ENCODE results near the gene CLEC4A. TPM values are rescaled to one million over a fixed set of nuclear protein-coding genes. Genes with fewer than 3 reads are reported as not detected.
"Not testable (repeated sequence)": the region's sequence is repeated elsewhere in the genome, so short reads cannot be mapped to it uniquely, and the experiment has no call there.

CLEC4A gene
- total and polyA plus RNA-seq, 10 of the 15 experiments (the other 5 are each of a cell fraction or from before 2014, with no cell fraction given) = 0.62 to 2.1 (median 1.1) TPM

- FAIRE-seq; H3K27ac ChIP-seq (ENCODE audit: control insufficient read depth, insufficient read depth); intact Hi-C loops (cut with micrococcal nuclease; ENCODE audit: unreplicated experiment); H3K4me2 ChIP-seq (ENCODE audit: control insufficient read depth, insufficient read depth); H4K20me1 ChIP-seq (ENCODE audit: control insufficient read depth, insufficient read depth); H3K4me3 ChIP-seq; RAD21 ChIA-PET (ENCODE audit: unreplicated experiment); H3K9ac ChIP-seq (ENCODE audit: control insufficient read depth, insufficient read depth, low read length); H3K27me3 ChIP-seq (replicated peaks in 1 of 2; ENCODE audit: control insufficient read depth in 2 of 2, insufficient read depth in 2 of 2, low read length in 1 of 2); in situ Hi-C loops (cut with MboI); ATAC-seq; CTCF ChIA-PET; H3K79me2 ChIP-seq (ENCODE audit: control insufficient read depth, insufficient read depth, low read length); H2AFZ ChIP-seq (ENCODE audit: control insufficient read depth, low read depth, low read length); DNase-seq (ENCODE audit: low read depth, low spot score); H3K9me3 ChIP-seq (replicated peaks; ENCODE audit: control insufficient read depth, insufficient read depth, low read length); BruUV-seq (replicated peaks); SMC1A ChIA-PET (ENCODE audit: uncharacterized antibody, unreplicated experiment); H3K36me3 ChIP-seq (ENCODE audit: control insufficient read depth in 2 of 2, insufficient read depth in 2 of 2, low read length in 1 of 2); H3K4me1 ChIP-seq (ENCODE audit: control insufficient read depth, insufficient read depth, low read length); POLR2A ChIA-PET: not testable (repeated sequence)
- WGBS (ENCODE audit: insufficient coverage, insufficient replicate concordance, low lambda C conversion rate, missing lambda C conversion rate) = 88% methylated on average over 23 of the region's 23 CpGs
Observed at GRCh38 chr12:8134398-8134930, 11.0 kb downstream of the CLEC4A start.

DNA sequence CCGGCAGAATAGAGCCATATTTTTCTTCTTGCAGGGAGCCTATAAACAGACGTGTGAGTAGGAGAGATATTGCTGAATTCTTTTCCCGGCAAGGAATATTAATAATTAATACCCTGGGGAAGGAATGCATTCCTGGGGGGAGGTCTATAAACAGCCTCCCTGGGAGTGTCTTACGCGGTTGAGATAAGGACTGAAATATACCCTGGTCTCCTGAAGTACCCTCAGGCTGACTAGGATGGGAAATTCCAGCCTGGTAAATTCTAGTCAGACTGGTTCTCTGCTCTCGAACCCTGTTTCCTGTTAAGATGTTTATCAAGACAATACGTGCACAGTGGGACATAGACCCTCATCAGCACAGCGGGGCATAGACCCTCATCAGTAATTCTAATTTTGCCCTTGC is 18.2 kb downstream of the CLEC4A start:
- H3K36me3 ChIP-seq (ENCODE audit: control insufficient read depth in 2 of 2, insufficient read depth in 2 of 2, low read length in 1 of 2); FAIRE-seq; ATAC-seq; BruUV-seq (replicated peaks); intact Hi-C loops (cut with micrococcal nuclease; ENCODE audit: unreplicated experiment); H3K79me2 ChIP-seq (ENCODE audit: control insufficient read depth, insufficient read depth, low read length); H3K4me3 ChIP-seq; H3K27ac ChIP-seq (ENCODE audit: control insufficient read depth, insufficient read depth); H3K27me3 ChIP-seq (replicated peaks in 1 of 2; ENCODE audit: control insufficient read depth in 2 of 2, insufficient read depth in 2 of 2, low read length in 1 of 2); H2AFZ ChIP-seq (ENCODE audit: control insufficient read depth, low read depth, low read length); CTCF ChIA-PET; in situ Hi-C loops (cut with MboI); H3K9me3 ChIP-seq (replicated peaks; ENCODE audit: control insufficient read depth, insufficient read depth, low read length); H3K4me2 ChIP-seq (ENCODE audit: control insufficient read depth, insufficient read depth); POLR2A ChIA-PET; SMC1A ChIA-PET (ENCODE audit: uncharacterized antibody, unreplicated experiment); RAD21 ChIA-PET (ENCODE audit: unreplicated experiment); H4K20me1 ChIP-seq (ENCODE audit: control insufficient read depth, insufficient read depth); H3K4me1 ChIP-seq (ENCODE audit: control insufficient read depth, insufficient read depth, low read length); DNase-seq (ENCODE audit: low read depth, low spot score); H3K9ac ChIP-seq (ENCODE audit: control insufficient read depth, insufficient read depth, low read length): not testable (repeated sequence)
- WGBS (ENCODE audit: insufficient coverage, insufficient replicate concordance, low lambda C conversion rate, missing lambda C conversion rate) = 67% methylated on average over 8 of the region's 8 CpGs

DNA sequence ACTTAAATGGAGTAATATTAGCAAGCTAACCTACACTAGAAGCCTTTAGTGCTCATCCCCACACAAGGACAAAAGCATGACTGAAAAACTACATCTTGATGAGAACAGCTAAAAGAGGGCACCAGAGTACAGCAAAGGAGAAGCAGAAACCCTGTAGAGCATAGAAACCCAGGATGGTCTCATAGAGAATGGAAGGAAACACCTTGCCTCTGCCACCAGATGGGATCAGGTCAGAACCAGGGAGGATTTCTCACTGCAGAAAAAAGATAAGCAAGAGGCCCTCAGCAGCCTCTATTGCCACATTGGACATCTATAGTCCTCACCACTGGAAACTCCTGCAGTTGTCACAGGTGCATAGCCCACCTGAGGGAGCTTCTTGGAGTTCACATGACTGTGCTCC is 19.8 kb downstream of the CLEC4A start:
- FAIRE-seq (no peak), ATAC-seq (no peak), DNase-seq (ENCODE audit: low read depth, low spot score) (no peak)
- Histone ChIP-seq H3K4me2 (ENCODE audit: control insufficient read depth, insufficient read depth) (no peak overlapping the region), H3K4me3 (no peak overlapping the region), H3K9me3 (replicated peaks; ENCODE audit: control insufficient read depth, insufficient read depth, low read length) (no peaks in the 10 kb centered on the region; the same call in 2 of the 3 replicates), H3K27me3 (replicated peaks in 1 of 2; ENCODE audit: control insufficient read depth in 2 of 2, insufficient read depth in 2 of 2, low read length in 1 of 2) (no peaks in the 10 kb centered on the region), H3K4me1 (ENCODE audit: control insufficient read depth, insufficient read depth, low read length) (no peaks in the 10 kb centered on the region), H3K36me3 (ENCODE audit: control insufficient read depth in 2 of 2, insufficient read depth in 2 of 2, low read length in 1 of 2) (no peaks in the 10 kb centered on the region), H3K79me2 (ENCODE audit: control insufficient read depth, insufficient read depth, low read length) (no peaks in the 10 kb centered on the region), H3K9ac (ENCODE audit: control insufficient read depth, insufficient read depth, low read length) (no peak overlapping the region), H2AFZ (ENCODE audit: control insufficient read depth, low read depth, low read length) (no peak overlapping the region), H4K20me1 (ENCODE audit: control insufficient read depth, insufficient read depth) (no peaks in the 10 kb centered on the region), H3K27ac (ENCODE audit: control insufficient read depth, insufficient read depth) (no peak overlapping the region)
- ChIA-PET POLR2A (no interaction called here), SMC1A (ENCODE audit: uncharacterized antibody, unreplicated experiment) (no interaction called here), CTCF (no interaction called here), RAD21 (ENCODE audit: unreplicated experiment) (no interaction called here)
- in situ Hi-C loops (cut with MboI) (no loop called here), intact Hi-C loops (cut with micrococcal nuclease; ENCODE audit: unreplicated experiment) (no loop called here)
- TF ChIP-seq BCL3 (IDR thresholded peaks at IDR 0.05; ENCODE audit: borderline replicate concordance, insufficient read depth, low read depth, low read length, poor library complexity, severe bottlenecking) = no peak
- TF ChIP-seq POU2F2 (IDR thresholded peaks at IDR 0.05; ENCODE audit: borderline replicate concordance, low read depth, low read length) = no peak
- TF ChIP-seq HDAC2 (IDR thresholded peaks at IDR 0.05) = no peak
- TF ChIP-seq SKIL (IDR thresholded peaks at IDR 0.05; ENCODE audit: low read depth, poor library complexity, severe bottlenecking) = no peak
- no peak for TF ChIP-seq YY1 (IDR thresholded peaks at IDR 0.05; ENCODE audit: low read depth, low read length)
- no peak for TF ChIP-seq ZNF274 (IDR thresholded peaks at IDR 0.05; ENCODE audit: insufficient read depth, insufficient read length)
- no peak for TF ChIP-seq TAF1 (IDR thresholded peaks at IDR 0.05; ENCODE audit: borderline replicate concordance, low read depth, low read length)
- TF ChIP-seq CREB1 (IDR thresholded peaks at IDR 0.05; ENCODE audit: low read depth) = no peak
- no TSS peak for BruUV-seq (replicated peaks)
